Gastroesophageal sphincter (tissue), 4 donors: ENCODE results near the gene EGR4. TPM values are rescaled to one million over a fixed set of nuclear protein-coding genes. Genes with fewer than 3 reads are reported as not detected.

Source experiments
- ATAC-seq: fragments of 150-250 bp; one replicate; pipeline ENCODE4 v1.9.1; 2016; ENCODE audit warnings: mild to moderate bottlenecking, moderate library complexity
- H3K27ac ChIP-seq, 4 donors: fragments of 200-600 bp; sonication (generic) in 3 of 4; 1 replicate in 3 of 4; 2 replicates in 1 of 4; pipeline ENCODE4 v1.5.1; 2016 to 2019
- H3K27me3 ChIP-seq: fragments of 200-600 bp; sonication (generic); one replicate; pipeline ENCODE4 v1.5.1; 2019
- H3K36me3 ChIP-seq, 2 donors: fragments of 200-600 bp; sonication (generic); one replicate each; pipeline ENCODE4 v1.5.1; 2019; ENCODE audit warnings: control low read depth in 1 of 2
- H3K4me1 ChIP-seq, 3 donors: fragments of 200-600 bp; sonication (generic); 1 replicate in 2 of 3; 2 replicates in 1 of 3; pipeline ENCODE4 v1.5.1; 2016 to 2019; ENCODE audit warnings: control low read depth in 2 of 3
- H3K4me3 ChIP-seq, 2 donors: fragments of 200-600 bp; sonication (generic); one replicate each; pipeline ENCODE4 v1.5.1; 2019; ENCODE audit warnings: mild to moderate bottlenecking in 1 of 2, moderate library complexity in 1 of 2
- H3K9me3 ChIP-seq, 3 donors: fragments of 200-600 bp; sonication (generic); one replicate each; pipeline ENCODE4 v1.5.1; 2017 to 2019; ENCODE audit warnings: control low read depth in 2 of 3
- CTCF ChIP-seq, 4 experiments: fragments of 200-600 bp in 2 of 4; fragments of 450-650 bp in 2 of 4; sonication (generic) in 1 of 4; IDR thresholded peaks; one replicate each; pipeline ENCODE4 v1.5.1; 2017 to 2019; ENCODE audit warnings: antibody characterized with exemption in 4 of 4, mild to moderate bottlenecking in 2 of 4, moderate library complexity in 2 of 4
- EP300 ChIP-seq: sonication (generic); formaldehyde crosslinking; IDR thresholded peaks from one replicate; pipeline ENCODE4 v1.6.1; 2017; ENCODE audit warnings: antibody characterized with exemption, mild to moderate bottlenecking
- POLR2A ChIP-seq, 2 donors: fragments of 450-650 bp; IDR thresholded peaks; one replicate each; pipeline ENCODE4 v1.6.1; 2017; ENCODE audit warnings: antibody characterized with exemption in 2 of 2, mild to moderate bottlenecking in 2 of 2, moderate library complexity in 1 of 2
- POLR2AphosphoS5 ChIP-seq: sonication (generic); formaldehyde crosslinking; IDR thresholded peaks from one replicate; pipeline ENCODE4 v1.6.1; 2017; ENCODE audit warnings: antibody characterized with exemption
- WGBS, 2 donors: methylation state at CpG; one replicate each; pipeline ENCODE4 v1.1.5; 2018; ENCODE audit warnings: low coverage in 1 of 2; 5-methylcytosine and 5-hydroxymethylcytosine counted together
- total RNA-seq, 4 donors: library from RNA; depleted of rRNA; stranded (reverse); fragments of >200 nt; gene quantifications; one replicate each; pipeline ENCODE4 v1.1.0, GENCODE V29; 2016

EGR4 gene
- total RNA-seq, 4 donors from 2014 or later = not detected

GRCh38 chr2:73291461-73292315, 1.7 kb downstream of the EGR4 start:
- WGBS, 2 donors = no CpG with 5 or more reads among the region's 82 CpGs
- TF ChIP-seq POLR2AphosphoS5 = no peak
- no peak for TF ChIP-seq CTCF (IDR thresholded peaks at IDR 0.05)
- no peak for TF ChIP-seq EP300
- TF ChIP-seq POLR2A (IDR thresholded peaks at IDR 0.05) = no peak
- peak; percentile 13 for ATAC-seq
- Histone ChIP-seq H3K27ac (no peak overlapping the region), H3K4me3 (peak overlapping the region in 1 of 2 donors; percentile 28), H3K36me3 (no peaks in the 10 kb centered on the region), H3K27me3 (peaks cover 100% of the 10 kb centered on the region), H3K4me1 (peaks cover 0 to 31% (median 10%) of the 10 kb centered on the region in 3 donors), H3K9me3 (no peaks in the 10 kb centered on the region)

GRCh38 chr2:73291093-73291460, 2.3 kb downstream of the EGR4 start:
- Histone ChIP-seq H3K36me3 (no peaks in the 10 kb centered on the region), H3K4me3 (peak overlapping the region in 1 of 2 donors; percentile 28), H3K9me3 (no peaks in the 10 kb centered on the region), H3K27me3 (peaks cover 100% of the 10 kb centered on the region), H3K4me1 (peaks cover 0 to 31% (median 10%) of the 10 kb centered on the region in 3 donors), H3K27ac (no peak overlapping the region)
- TF ChIP-seq POLR2A (IDR thresholded peaks at IDR 0.05) (no peak), CTCF (IDR thresholded peaks at IDR 0.05) (no peak), POLR2AphosphoS5 (no peak), EP300 (no peak)
- ATAC-seq = peak; percentile 50
- 10 to 18% methylated on average over 4 to 7 of the region's 34 CpGs for WGBS, 2 donors

GRCh38 chr2:73290049-73290839, 3.1 kb downstream of the EGR4 start:
- peaks cover 0 to 33% (median 10%) of the 10 kb centered on the region in 3 donors for H3K4me1 ChIP-seq
- 45 to 71% methylated on average over 4 of the region's 6 CpGs for WGBS, 2 donors
- H3K4me3 ChIP-seq = no peak overlapping the region
- TF ChIP-seq EP300 (no peak), CTCF (IDR thresholded peaks at IDR 0.05) (no peak), POLR2A (IDR thresholded peaks at IDR 0.05) (no peak), POLR2AphosphoS5 (no peak)
- ATAC-seq = no peak
- no peak overlapping the region for H3K27ac ChIP-seq
- no peaks in the 10 kb centered on the region for H3K36me3 ChIP-seq
- no peaks in the 10 kb centered on the region for H3K9me3 ChIP-seq
- H3K27me3 ChIP-seq = peaks cover 99% of the 10 kb centered on the region

GRCh38 chr2:73289304-73289703, 4.0 kb downstream of the EGR4 start:
- TF ChIP-seq POLR2A (IDR thresholded peaks at IDR 0.05) (no peak), EP300 (no peak), CTCF (IDR thresholded peaks at IDR 0.05) (no peak), POLR2AphosphoS5 (no peak)
- ATAC-seq = no peak

More at GRCh38 chr2:73289304-73289703, 4.0 kb downstream of the EGR4 start:
- Histone ChIP-seq H3K36me3 (no peaks in the 10 kb centered on the region), H3K4me1 (peaks cover 0 to 42% (median 15%) of the 10 kb centered on the region in 3 donors), H3K9me3 (no peaks in the 10 kb centered on the region), H3K27me3 (peaks cover 99% of the 10 kb centered on the region), H3K4me3 (no peak overlapping the region), H3K27ac (no peak overlapping the region)
